ELR (cell line): ENCODE results near the gene DUSP5.
"Not testable (repeated sequence)": the region's sequence is repeated elsewhere in the genome, so short reads cannot be mapped to it uniquely, and the experiment has no call there.

ENCODE experiments used
- DNase-seq: peaks from one replicate; pipeline ENCODE4 v3.0.0-alpha.2; 2015; ENCODE audit warnings: low read depth

The DUSP5 gene

DNA sequence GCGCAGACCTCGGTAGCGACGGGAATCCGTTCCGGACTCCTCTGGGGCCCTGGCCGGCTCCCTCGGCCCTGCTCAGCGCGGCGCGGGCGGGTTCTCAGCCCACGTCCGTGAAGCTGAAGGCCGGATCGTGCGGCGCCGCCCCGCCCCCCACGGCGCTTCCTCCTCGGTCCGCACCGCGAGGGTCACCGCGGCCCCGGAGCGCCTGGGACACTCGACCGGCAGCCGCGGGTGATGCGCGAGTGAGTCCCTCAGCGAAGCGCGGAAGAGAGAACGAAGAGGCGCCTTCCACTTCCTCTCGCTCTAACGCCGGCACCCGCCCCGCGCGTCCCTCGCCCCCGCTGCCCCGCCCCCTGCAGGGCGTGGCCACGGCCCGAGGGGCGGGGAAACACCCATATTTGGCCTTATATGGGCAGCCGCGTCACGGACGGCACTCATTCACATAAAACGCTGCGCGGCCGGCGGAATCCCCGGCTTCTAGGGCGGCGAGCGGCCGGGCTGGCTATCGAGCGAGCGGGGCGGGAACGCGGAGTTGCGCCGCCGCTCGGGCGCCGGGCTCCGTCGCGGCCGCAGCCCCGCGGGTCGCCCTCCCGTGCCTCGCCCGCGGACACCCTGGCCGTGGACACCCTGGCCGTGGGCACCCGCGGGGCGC, at the start of gene DUSP5:
TSS of gene DUSP5 (plus strand) at position 470 of the 649 bp plus-strand sequence. CDS start 215 bp downstream, outside the sequence.
- DNase-seq: peak; percentile 97

DNA sequence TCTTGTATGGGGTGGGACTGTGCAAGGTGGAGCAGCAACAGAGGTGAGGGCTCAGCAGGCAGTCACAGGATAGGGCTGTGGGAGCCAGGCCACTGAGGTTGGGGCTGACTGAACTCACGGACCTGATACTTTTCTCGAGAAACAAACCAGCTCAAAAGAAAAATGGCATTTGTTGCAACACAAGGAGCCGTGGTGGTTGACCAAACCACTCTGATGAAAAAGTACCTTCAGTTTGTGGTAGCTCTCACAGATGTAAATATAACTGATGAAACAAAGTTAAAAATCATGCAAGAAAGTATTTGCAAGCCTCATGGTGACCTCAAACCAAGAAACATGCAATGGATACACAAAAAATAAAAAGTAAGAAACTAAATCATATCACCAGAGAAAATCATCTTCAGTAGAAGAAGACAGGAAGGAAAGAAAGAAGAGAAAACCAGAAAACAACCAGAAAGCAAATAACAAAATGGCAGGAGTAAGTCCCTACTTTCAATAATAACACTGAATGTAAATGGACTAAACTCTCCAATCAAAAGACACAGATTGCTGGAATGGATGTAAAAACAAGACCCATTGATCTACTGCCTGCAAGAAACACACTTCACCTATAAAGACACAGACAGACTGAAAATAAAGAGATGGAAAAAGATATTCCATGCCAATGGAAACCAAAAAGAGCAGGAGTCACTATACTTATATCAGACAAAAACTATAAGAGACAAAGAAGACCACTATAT, 48.9 kb upstream of the DUSP5 start:
- no peak for DNase-seq

- no peak for DNase-seq
Observed at GRCh38 chr10:110455446-110455845, 42.3 kb upstream of the DUSP5 start.

- DNase-seq: no peak
Observed at GRCh38 chr10:110456046-110456445, 41.7 kb upstream of the DUSP5 start.

GRCh38 chr10:110456523-110457091, 41.1 kb upstream of the DUSP5 start:
- DNase-seq: peak; percentile 82

DNA sequence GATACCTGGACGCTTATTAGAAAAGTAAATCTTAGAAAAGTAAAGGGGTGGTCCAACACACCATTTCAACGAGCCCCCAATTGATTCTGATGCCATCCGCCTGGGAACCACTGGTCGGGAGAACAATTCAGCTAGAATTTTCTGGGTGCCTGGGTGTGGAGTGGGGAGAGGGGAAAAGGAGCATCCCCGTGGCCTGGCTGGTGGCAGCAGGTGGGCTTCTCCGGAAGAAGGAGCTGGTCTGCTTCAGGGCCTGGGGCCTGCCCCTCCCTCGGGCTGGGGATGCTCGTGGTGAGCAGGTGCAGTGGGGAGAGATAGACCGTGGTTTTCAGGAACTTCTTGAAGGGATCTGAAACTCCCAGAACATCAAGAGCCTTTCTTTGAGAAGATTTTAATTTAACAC, 39.9 kb upstream of the DUSP5 start:
- DNase-seq: no peak

- DNase-seq: no peak
Observed at GRCh38 chr10:110458266-110458920, 39.3 kb upstream of the DUSP5 start.

- no peak for DNase-seq
Observed at GRCh38 chr10:110459600-110459999, 38.1 kb upstream of the DUSP5 start.

- peak; percentile 33 for DNase-seq
Observed at GRCh38 chr10:110460111-110460809, 37.4 kb upstream of the DUSP5 start.

DNA sequence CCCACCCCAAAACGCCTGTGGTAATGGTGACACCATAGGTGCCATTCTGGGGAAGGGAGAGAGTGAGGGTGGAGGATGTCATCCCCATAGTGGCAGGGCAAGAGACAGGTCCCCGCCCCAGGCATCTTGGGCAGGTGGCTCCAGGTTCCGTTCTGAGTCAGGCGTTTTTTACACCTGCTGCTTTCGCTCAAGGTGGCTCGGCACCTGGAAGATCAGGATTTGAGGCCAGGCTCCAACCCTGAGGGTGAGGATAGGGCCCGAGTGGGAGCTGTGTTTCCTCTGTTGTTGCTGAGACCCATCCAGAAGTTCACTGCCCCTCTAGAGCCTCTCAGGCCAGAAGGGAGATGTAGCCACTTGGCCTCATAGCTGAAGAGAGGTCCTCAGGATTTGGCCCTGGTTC, 36.6 kb upstream of the DUSP5 start:
- no peak for DNase-seq

- no peak for DNase-seq
Observed at GRCh38 chr10:110461530-110461929, 36.2 kb upstream of the DUSP5 start.

DNA sequence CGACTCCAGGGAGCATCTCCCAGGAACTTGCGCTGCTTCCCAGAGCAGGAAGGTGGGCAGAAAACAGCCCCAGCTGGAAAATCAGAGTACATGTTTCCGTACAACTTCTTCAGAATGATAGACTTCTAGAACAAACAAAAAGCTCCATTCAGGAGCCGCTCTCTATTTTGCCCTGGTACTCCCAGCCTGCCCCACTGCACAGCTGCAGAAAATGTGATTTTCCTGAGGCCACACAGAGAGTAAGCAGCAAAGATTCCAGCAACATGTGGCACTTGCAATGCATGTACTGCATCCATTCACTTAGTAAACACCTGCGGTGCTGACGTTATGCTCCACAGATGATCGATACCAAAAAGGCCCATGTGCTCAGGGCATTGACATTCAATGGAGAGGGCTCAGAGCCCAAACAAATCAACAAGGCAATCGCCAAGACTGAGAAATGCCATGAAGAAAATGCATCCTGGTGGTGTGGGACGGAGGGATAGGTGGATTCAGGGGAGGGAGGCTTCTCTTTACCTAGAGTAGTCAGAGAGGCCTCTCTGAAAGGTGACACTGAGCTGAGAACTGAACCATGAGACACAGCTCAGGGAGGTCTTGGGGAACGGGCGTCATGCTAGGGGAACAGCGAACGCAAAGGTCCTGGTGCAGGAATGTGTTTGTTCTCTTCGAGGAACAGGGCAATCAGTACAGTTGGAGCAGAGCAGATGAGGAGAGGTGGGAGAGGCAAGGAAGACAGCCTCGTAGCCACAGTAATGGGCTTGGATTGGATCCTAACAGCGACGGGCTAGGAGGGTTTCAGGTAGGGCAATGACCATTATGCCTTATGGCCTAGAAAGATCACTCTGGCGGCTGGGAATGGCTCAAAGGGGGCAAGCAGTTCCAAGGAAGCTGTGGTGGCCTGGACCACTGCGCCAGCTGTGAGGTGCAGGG, 35.3 kb upstream of the DUSP5 start:
- no peak for DNase-seq

- not testable (repeated sequence) for DNase-seq
Observed at GRCh38 chr10:110468258-110468657, 29.4 kb upstream of the DUSP5 start.

DNA sequence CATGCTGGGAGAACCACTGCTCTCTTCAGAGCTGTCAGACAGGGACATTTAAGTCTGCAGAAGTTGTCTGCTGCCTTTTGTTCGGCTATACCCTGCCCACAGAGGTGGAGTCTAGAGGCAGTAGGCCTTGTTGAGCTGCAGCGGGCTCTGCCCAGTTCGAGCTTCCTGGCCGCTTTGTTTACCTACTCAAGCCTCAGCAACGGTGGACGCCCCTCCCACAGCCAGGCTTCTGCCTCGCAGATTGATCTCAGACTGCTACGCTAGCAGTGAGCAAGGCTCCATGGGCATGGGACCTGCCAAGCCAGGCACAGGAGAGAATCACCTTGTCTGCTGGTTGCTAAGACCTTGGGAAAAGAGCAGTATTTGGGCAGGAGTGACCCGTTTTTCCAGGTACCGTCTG, 27.2 kb upstream of the DUSP5 start:
- DNase-seq: not testable (repeated sequence)

DNA sequence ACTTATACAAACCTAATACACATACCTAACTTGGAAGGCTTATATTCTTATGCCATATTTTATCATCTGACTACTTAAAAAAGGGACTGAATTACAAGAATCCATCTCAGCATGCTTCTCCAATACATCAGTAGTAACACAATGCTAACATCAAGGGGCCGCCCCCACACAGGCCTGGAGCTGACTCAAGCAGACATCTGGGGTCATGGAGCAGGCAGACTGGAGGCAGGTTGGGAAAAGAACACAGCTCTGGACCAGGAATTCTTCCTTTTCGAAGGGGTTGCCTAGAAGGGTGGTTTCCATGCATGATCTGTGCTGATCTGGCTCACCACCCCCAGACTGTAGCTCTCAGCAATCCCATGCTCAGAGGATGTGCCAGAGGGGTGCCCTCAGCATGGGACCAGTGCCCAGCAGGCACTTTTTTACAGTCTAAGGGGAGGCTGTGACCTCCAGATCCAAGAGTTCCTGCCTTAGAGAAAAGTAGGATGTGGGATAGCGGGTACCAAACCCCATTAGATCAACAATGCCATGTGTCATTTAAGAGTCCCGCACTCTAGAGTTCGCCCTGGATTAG, 26.1 kb upstream of the DUSP5 start:
- peak; percentile 63 for DNase-seq

DNA sequence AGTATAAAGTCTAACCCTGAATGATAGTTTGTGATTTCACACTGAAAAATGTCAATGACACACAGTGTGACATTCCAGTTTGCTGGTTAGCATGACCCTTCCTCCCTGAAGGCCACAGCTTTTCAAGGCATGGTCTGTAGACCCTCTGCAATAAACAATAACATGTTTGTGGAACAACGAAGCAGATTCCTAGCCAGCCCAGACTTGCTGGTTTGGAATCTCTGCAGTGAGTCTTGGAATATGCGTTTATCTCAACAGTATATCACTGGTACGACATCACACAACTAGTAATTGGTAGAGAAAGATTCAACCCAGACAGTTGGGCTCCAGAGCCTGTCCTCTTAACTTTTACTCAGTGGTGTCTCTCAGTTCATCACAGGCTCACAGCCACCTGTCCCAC, 23.7 kb upstream of the DUSP5 start:
- no peak for DNase-seq

GRCh38 chr10:110474826-110475225, 22.9 kb upstream of the DUSP5 start:
- no peak for DNase-seq

DNA sequence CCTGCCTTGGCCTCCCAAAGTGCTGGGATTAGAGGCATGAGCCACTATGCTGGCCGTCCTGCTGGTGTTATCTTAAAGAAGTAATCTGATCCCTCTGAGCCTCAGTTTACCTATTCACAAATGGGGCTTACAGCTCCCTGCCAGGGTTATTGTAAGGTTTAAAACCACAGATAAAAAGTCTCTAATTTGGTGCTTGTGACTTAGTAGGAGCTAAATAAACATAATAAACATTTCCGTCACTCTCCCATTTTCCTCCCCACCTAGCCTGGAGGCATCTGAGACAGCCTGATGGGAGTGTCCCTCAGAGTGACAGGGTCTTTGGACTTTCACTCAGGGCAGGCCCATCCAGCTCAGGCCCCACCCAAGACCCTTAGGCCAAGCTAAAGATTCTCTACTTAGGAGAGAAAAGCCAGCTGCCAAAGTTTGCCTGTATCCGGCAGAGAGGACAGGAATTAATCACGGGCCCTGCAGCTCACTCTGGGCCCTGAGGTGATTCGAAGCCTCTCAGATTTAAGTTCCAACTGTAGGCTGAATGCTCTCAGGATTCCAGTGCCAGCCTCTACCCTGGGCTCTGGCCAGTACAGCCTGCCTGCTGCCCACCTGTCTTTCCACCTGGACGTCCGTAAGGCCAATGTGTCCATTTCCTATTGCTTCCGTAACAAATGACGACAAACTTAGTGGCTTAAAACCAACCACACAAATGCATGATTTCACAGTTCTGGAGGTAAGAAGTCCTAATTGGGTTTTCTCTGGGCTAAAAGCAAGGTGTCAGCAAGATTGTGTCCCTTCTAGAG, 21.8 kb upstream of the DUSP5 start:
- no peak for DNase-seq

DNA sequence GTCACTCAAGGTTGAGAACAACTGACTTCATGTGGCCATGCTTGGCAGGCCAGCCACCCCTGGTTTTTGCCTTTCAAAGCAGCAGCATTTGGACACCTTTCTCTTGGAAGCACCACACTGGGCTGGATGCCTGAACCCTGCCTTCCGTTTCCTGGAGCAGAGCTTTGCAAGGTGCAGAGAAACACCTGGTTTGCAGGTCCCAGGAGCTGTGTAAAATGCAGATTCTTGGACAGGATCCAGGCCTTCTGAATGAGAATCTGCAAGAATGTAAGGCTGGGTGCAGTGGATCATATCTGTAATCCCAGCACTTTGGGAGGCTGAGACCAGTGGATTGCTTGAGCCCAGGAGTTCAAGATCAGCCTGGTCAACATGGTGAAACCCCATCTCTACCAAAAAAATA, 18.0 kb upstream of the DUSP5 start:
- no peak for DNase-seq

DNA sequence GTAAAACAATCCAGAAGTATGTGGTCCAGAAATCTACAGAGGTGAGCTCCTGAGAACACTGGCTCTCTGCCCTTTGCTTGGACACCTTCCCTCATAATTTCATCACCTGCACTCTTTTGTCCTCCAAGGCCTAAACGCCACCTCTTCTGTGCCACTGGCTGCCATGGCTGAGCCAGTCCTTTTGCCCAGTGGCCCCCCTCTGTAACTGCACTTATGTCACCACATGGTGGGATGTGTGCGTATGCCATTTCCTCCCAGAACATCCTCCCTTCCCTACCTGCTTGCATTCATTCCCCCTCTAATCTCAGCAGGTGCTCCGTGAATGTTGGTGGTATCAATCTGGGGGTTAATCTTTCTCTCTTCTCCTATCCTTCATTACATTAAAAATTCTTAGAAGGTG, 17.3 kb upstream of the DUSP5 start:
- no peak for DNase-seq
